HFFc6 (cell line): ENCODE measurements around the gene EVC2. TPM values are rescaled to one million over a fixed set of nuclear protein-coding genes. Genes with fewer than 3 reads are reported as not detected.

Experiments used
- DNase-seq: peaks from one replicate; pipeline ENCODE4 v3.0.0-alpha.2; 2018
- H3K27ac Mint-ChIP-seq: 2 replicates; pipeline ENCODE4 v1.8.0; 2020; ENCODE audit warnings: mild to moderate bottlenecking, mixed read lengths
- H3K27me3 Mint-ChIP-seq: 2 replicates; pipeline ENCODE4 v1.8.0; 2021; ENCODE audit warnings: mild to moderate bottlenecking, moderate library complexity, mixed read lengths; ENCODE audit not compliant: insufficient read depth
- H3K36me3 Mint-ChIP-seq: 2 replicates; pipeline ENCODE4 v1.8.0; 2021; ENCODE audit warnings: low read depth, mixed read lengths
- H3K4me1 Mint-ChIP-seq: 2 replicates; pipeline ENCODE4 v1.8.0; 2020; ENCODE audit warnings: low read depth, mixed read lengths
- H3K4me3 Mint-ChIP-seq: 2 replicates; pipeline ENCODE4 v1.8.0; 2020; ENCODE audit warnings: mild to moderate bottlenecking, moderate library complexity, mixed read lengths
- H3K9me3 Mint-ChIP-seq: 2 replicates; pipeline ENCODE4 v1.8.0; 2020; ENCODE audit warnings: mild to moderate bottlenecking, mixed read lengths
- total RNA-seq, 6 experiments: library from RNA; stranded (reverse); fragmentation: NEBNext Ultra II Directional; extraction: Animal tissue kit (Norgen Biotek cat#: 25700); gene quantifications; 2 replicates in 1 of 6; 3 replicates in 5 of 6; pipeline ENCODE4 v1.2.3, GENCODE V29; 2021
- TF ChIP-seq, protein P1 (sequence below): fragments of 200-600 bp; sonication (generic); IDR thresholded peaks from 2 replicates; pipeline ENCODE4 v1.5.0; 2021; ENCODE audit warnings: antibody characterized with exemption, mild to moderate bottlenecking

EVC2 gene
- total RNA-seq, 6 experiments from 2014 or later: 3.0 to 4.1 (median 3.8) TPM

- H3K27ac Mint-ChIP-seq: no peak overlapping the region
- TF ChIP-seq, protein P1, sequence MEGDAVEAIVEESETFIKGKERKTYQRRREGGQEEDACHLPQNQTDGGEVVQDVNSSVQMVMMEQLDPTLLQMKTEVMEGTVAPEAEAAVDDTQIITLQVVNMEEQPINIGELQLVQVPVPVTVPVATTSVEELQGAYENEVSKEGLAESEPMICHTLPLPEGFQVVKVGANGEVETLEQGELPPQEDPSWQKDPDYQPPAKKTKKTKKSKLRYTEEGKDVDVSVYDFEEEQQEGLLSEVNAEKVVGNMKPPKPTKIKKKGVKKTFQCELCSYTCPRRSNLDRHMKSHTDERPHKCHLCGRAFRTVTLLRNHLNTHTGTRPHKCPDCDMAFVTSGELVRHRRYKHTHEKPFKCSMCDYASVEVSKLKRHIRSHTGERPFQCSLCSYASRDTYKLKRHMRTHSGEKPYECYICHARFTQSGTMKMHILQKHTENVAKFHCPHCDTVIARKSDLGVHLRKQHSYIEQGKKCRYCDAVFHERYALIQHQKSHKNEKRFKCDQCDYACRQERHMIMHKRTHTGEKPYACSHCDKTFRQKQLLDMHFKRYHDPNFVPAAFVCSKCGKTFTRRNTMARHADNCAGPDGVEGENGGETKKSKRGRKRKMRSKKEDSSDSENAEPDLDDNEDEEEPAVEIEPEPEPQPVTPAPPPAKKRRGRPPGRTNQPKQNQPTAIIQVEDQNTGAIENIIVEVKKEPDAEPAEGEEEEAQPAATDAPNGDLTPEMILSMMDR: no peak
- H3K27me3 Mint-ChIP-seq: peaks cover 2% of the 10 kb centered on the region; the same call in 1 of the 2 replicates
- H3K4me3 Mint-ChIP-seq: no peak overlapping the region
- no peaks in the 10 kb centered on the region for H3K9me3 Mint-ChIP-seq
- peaks cover 31% of the 10 kb centered on the region; the same call in 1 of the 2 replicates for H3K36me3 Mint-ChIP-seq
- no peak for DNase-seq
- peaks cover 23% of the 10 kb centered on the region for H3K4me1 Mint-ChIP-seq
Measured at GRCh38 chr4:5631352-5632065, 76.8 kb downstream of the EVC2 start.

DNA sequence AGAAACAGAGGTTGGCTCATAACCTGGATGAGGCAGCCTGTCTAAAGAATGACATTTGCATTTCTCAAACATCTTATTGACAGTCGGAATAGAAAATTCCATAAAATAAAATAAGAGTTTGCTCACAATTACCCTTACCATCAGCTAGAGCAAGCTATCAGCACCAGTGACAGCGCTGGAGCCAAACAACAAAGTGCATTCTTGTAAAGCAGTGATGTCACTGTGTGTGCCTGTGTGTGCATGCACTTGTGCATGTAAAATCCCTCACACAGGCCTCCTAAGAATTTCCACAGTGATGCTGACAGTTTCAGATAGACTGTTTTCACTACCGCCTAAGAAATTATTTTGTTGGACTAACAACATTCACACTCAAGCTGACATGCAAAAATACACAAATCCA lies 77.6 kb downstream of the EVC2 start:
- TF ChIP-seq, protein P1: no peak
- Mint-ChIP-seq H3K4me1 (peaks cover 15% of the 10 kb centered on the region), H3K27ac (no peak overlapping the region), H3K9me3 (no peaks in the 10 kb centered on the region), H3K4me3 (no peak overlapping the region), H3K36me3 (peaks cover 36% of the 10 kb centered on the region), H3K27me3 (peaks cover 2% of the 10 kb centered on the region; the same call in 1 of the 2 replicates)
- no peak for DNase-seq

GRCh38 chr4:5629542-5629941 lies 78.8 kb downstream of the EVC2 start:
- Mint-ChIP-seq H3K36me3 (peaks cover 48% of the 10 kb centered on the region), H3K9me3 (no peaks in the 10 kb centered on the region), H3K4me1 (peaks cover 4% of the 10 kb centered on the region), H3K27me3 (peaks cover 2% of the 10 kb centered on the region; the same call in 1 of the 2 replicates), H3K27ac (no peak overlapping the region), H3K4me3 (no peak overlapping the region)
- DNase-seq: no peak
- TF ChIP-seq, protein P1: no peak

DNA sequence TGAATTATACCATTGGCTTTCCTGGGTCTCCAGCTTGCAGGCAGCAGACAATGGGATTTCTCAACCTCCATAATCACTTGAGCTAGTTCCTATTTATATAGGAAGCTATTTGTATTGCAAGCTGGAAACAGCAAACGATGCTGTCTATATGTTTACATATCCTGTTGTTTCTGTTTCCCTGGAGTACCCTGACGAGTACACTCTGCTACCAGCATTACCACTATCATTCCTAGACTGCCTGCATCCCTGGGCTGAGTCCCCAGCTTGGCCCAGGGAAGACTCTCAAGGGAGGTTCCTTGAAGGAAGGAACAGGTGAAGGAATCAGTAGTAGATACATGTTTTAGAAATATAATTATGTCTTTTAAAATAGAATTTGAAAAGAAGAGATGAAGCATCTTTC lies 81.4 kb downstream of the EVC2 start:
- TF ChIP-seq, protein P1: no peak
- DNase-seq: no peak
- peaks cover 52% of the 10 kb centered on the region for H3K36me3 Mint-ChIP-seq
- H3K27ac Mint-ChIP-seq: no peak overlapping the region
- H3K4me3 Mint-ChIP-seq: no peak overlapping the region
- no peaks in the 10 kb centered on the region for H3K9me3 Mint-ChIP-seq
- no peaks in the 10 kb centered on the region for H3K4me1 Mint-ChIP-seq
- H3K27me3 Mint-ChIP-seq: no peaks in the 10 kb centered on the region; the same call in 1 of the 2 replicates

DNA sequence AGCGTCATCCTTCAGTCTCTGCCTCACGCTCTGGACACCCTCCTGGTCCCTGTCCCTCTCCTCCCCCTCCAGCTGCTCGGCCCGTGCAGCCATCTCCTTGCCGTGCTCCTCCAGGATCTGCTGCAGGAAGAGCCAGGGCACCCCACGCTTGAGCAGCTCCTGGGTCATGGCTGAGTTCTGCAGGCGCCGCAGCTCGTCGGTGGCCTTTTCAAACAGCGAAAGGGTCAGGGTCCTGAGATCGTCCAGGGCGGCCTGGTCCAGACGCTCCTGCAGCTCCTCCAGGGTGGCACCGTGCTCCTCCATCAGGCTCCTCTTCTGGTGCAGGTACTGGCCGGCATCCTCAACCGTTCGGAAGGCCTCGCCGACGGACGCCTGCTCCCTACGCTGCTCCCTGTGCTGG lies 85.8 kb downstream of the EVC2 start:
- H3K27ac Mint-ChIP-seq: no peak overlapping the region
- peaks cover 6% of the 10 kb centered on the region; the same call in 1 of the 2 replicates for H3K4me1 Mint-ChIP-seq
- DNase-seq: no peak
- no peaks in the 10 kb centered on the region for H3K9me3 Mint-ChIP-seq
- H3K4me3 Mint-ChIP-seq: no peak overlapping the region
- peaks cover 47% of the 10 kb centered on the region for H3K36me3 Mint-ChIP-seq
- H3K27me3 Mint-ChIP-seq: no peaks in the 10 kb centered on the region
- TF ChIP-seq, protein P1: no peak
